Measurements from ENCODE around the gene ANKRD10.

- TF ChIP-seq GATA3 (IDR thresholded peaks at IDR 0.05; ENCODE audit: low read depth, low read length) (no peak), GATA2 (IDR thresholded peaks at IDR 0.05; ENCODE audit: low read depth, low read length) (no peak)
Measured at GRCh38 chr13:110829486-110829885, 85.4 kb downstream of the ANKRD10 start.

All from SH-SY5Y (cell line).